ENCODE results near the gene G0S2. TPM values are rescaled to one million over a fixed set of nuclear protein-coding genes. Genes with fewer than 3 reads are reported as not detected.

The G0S2 gene
- total and polyA plus RNA-seq, 2 of the 4 experiments (the other 2 are of a cell fraction): 0.36 to 0.53 TPM

DNA sequence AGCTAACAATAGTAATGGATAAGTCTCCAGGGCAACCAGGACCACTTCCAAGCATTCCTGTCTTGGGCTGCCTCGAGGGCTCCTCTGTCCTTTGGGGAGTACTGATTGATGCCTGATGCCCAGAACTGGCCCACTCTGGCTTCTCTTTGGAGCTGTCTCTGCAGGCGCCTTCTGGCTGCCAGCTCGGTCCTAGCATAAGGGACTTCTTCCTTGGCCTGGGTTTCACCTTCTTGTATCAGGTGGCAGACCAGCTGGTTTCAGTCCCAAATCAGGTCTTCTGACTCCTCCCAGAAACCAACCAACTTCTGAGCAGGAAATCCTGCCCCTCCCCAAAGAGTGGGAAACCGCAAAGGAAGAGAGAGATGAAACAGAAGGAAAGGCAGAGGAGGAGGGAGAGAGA is 10.6 kb downstream of the G0S2 start:
- no peak overlapping the region for H3K4me3 ChIP-seq (ENCODE audit: insufficient read depth, low read depth, low read length)
- CTCF ChIA-PET: no interaction called here
- H3K27me3 ChIP-seq (ENCODE audit: control insufficient read depth, insufficient read depth, low read length): no peaks in the 10 kb centered on the region
- DNase-seq (no peak), ATAC-seq (ENCODE audit: low read depth) (no peak)
- no peak overlapping the region for H3K18ac ChIP-seq (ENCODE audit: low read depth, low read length)
- H3K4me1 ChIP-seq (ENCODE audit: control insufficient read depth, insufficient read depth, low read length): 0 out of 2 replicates have a peak, but pooled peaks cover 3% of the 10 kb centered on the region
- H4K5ac ChIP-seq (ENCODE audit: low read depth, low read length): no peak overlapping the region
- 0 out of 2 replicates have a peak, but pooled peaks cover 4% of the 10 kb centered on the region for H3K9me1 ChIP-seq (ENCODE audit: insufficient read depth, low read length)
- H2AK5ac ChIP-seq (ENCODE audit: low read depth, low read length): no peak overlapping the region
- intact Hi-C loops (cut with micrococcal nuclease) (no loop called here), dilution Hi-C loops (cut with HindIII; ENCODE audit: low sequenced_read_pairs, unreplicated experiment) (no loop called here), in situ Hi-C loops (cut with MboI; ENCODE audit: low sequenced_read_pairs) (no loop called here)
- H4K20me1 ChIP-seq (ENCODE audit: insufficient read depth, low read length): no peaks in the 10 kb centered on the region
- H3K14ac ChIP-seq (replicated peaks; ENCODE audit: low read depth, low read length): no peak overlapping the region
- no peak overlapping the region for H3K23ac ChIP-seq (ENCODE audit: low read depth, low read length)
- no peaks in the 10 kb centered on the region for H3K9me3 ChIP-seq (ENCODE audit: control insufficient read depth, insufficient read depth, low read length)
- no TSS peak for BruUV-seq (replicated peaks)
- no peak for TF ChIP-seq NFE2L2 (IDR thresholded peaks at IDR 0.05; ENCODE audit: low read depth, low read length)
- TF ChIP-seq POLR2A (IDR thresholded peaks at IDR 0.05; ENCODE audit: low read depth, low read length): no peak
- no peak for TF ChIP-seq MXI1 (IDR thresholded peaks at IDR 0.05; ENCODE audit: borderline replicate concordance, low read depth, low read length)
- TF ChIP-seq SMC3 (IDR thresholded peaks at IDR 0.05; ENCODE audit: low read depth, low read length): no peak
- TF ChIP-seq, protein P1, sequence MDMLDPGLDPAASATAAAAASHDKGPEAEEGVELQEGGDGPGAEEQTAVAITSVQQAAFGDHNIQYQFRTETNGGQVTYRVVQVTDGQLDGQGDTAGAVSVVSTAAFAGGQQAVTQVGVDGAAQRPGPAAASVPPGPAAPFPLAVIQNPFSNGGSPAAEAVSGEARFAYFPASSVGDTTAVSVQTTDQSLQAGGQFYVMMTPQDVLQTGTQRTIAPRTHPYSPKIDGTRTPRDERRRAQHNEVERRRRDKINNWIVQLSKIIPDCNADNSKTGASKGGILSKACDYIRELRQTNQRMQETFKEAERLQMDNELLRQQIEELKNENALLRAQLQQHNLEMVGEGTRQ (IDR thresholded peaks at IDR 0.05; ENCODE audit: low read depth, low read length): no peak
- TF ChIP-seq CEBPB (IDR thresholded peaks at IDR 0.05; ENCODE audit: low read depth, low read length): no peak
- no peak for TF ChIP-seq MAFK (IDR thresholded peaks at IDR 0.05; ENCODE audit: low read depth, low read length)
- TF ChIP-seq BHLHE40 (IDR thresholded peaks at IDR 0.05; ENCODE audit: low read depth, low read length): no peak
- no peak for TF ChIP-seq FOS (IDR thresholded peaks at IDR 0.05; ENCODE audit: low read depth, low read length)
- TF ChIP-seq, protein P2, sequence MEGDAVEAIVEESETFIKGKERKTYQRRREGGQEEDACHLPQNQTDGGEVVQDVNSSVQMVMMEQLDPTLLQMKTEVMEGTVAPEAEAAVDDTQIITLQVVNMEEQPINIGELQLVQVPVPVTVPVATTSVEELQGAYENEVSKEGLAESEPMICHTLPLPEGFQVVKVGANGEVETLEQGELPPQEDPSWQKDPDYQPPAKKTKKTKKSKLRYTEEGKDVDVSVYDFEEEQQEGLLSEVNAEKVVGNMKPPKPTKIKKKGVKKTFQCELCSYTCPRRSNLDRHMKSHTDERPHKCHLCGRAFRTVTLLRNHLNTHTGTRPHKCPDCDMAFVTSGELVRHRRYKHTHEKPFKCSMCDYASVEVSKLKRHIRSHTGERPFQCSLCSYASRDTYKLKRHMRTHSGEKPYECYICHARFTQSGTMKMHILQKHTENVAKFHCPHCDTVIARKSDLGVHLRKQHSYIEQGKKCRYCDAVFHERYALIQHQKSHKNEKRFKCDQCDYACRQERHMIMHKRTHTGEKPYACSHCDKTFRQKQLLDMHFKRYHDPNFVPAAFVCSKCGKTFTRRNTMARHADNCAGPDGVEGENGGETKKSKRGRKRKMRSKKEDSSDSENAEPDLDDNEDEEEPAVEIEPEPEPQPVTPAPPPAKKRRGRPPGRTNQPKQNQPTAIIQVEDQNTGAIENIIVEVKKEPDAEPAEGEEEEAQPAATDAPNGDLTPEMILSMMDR (conservative IDR thresholded peaks at IDR 0.05; ENCODE audit: low read depth, low read length): no peak
- TF ChIP-seq MAZ (IDR thresholded peaks at IDR 0.05; ENCODE audit: borderline replicate concordance, low read depth, low read length): no peak
- no peak for TF ChIP-seq RCOR1 (IDR thresholded peaks at IDR 0.05; ENCODE audit: insufficient replicate concordance, low read length)
- TF ChIP-seq, protein P3, sequence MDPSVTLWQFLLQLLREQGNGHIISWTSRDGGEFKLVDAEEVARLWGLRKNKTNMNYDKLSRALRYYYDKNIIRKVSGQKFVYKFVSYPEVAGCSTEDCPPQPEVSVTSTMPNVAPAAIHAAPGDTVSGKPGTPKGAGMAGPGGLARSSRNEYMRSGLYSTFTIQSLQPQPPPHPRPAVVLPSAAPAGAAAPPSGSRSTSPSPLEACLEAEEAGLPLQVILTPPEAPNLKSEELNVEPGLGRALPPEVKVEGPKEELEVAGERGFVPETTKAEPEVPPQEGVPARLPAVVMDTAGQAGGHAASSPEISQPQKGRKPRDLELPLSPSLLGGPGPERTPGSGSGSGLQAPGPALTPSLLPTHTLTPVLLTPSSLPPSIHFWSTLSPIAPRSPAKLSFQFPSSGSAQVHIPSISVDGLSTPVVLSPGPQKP (IDR thresholded peaks at IDR 0.05; ENCODE audit: borderline replicate concordance, low read depth, low read length): no peak
- no peak for TF ChIP-seq RFX5 (IDR thresholded peaks at IDR 0.05; ENCODE audit: low read depth, low read length)
- no peak for TF ChIP-seq CHD1 (IDR thresholded peaks at IDR 0.05; ENCODE audit: low read depth, low read length)
- no peak overlapping the region for H3K27ac ChIP-seq (ENCODE audit: insufficient read depth, low read length)
- no peak overlapping the region for H2AK9ac ChIP-seq (replicated peaks; ENCODE audit: low read depth, low read length, poor library complexity)
- no peak overlapping the region for H3K4me2 ChIP-seq (ENCODE audit: low read depth, low read length)
- no CpG with 5 or more reads among the region's 4 CpGs for WGBS, 2 experiments (ENCODE audit: extremely low coverage in 2 of 2, insufficient read length in 1 of 2)
- no peak overlapping the region for H3K56ac ChIP-seq (ENCODE audit: extremely low read depth, insufficient read depth, low read length)
- H2BK120ac ChIP-seq (ENCODE audit: low read depth, low read length): no peak overlapping the region
- no peak overlapping the region for H2BK5ac ChIP-seq (ENCODE audit: low read depth, low read length, poor library complexity, severe bottlenecking)
- H3K4ac ChIP-seq (ENCODE audit: low read depth, low read length): no peak overlapping the region
- H3K9ac ChIP-seq (ENCODE audit: low read depth, low read length): no peak overlapping the region
- H2AFZ ChIP-seq (replicated peaks; ENCODE audit: low read length, poor library complexity): no peak overlapping the region
- no peak overlapping the region for H4K91ac ChIP-seq (ENCODE audit: insufficient read depth, low read depth, low read length)
- POLR2A ChIA-PET (ENCODE audit: unreplicated experiment): no interaction called here
- no peaks in the 10 kb centered on the region for H3K79me1 ChIP-seq (ENCODE audit: low read depth in 1 of 2, low read length in 2 of 2)
- H4K8ac ChIP-seq (ENCODE audit: low read depth in 2 of 2, low read length in 2 of 2): no peak overlapping the region
- H3K36me3 ChIP-seq (ENCODE audit: control insufficient read depth, insufficient read depth, low read length): no peaks in the 10 kb centered on the region
- no peak overlapping the region for H2BK20ac ChIP-seq (ENCODE audit: low read depth, low read length)
- H2BK15ac ChIP-seq (ENCODE audit: low read depth, low read length): no peak overlapping the region
